ENCODE measurements around the gene CDH1. TPM values are rescaled to one million over a fixed set of nuclear protein-coding genes. Genes with fewer than 3 reads are reported as not detected.

Gene CDH1
- total RNA-seq (2022) (328 and 421 TPM in 2 replicates), Bru-seq, nascent RNA (percentile 91 among the genes with signal in this experiment), BruChase-seq, experiment 1, labeled RNA remaining after a 6-hour chase (percentile 93 among the genes with signal in this experiment), BruChase-seq, experiment 2, labeled RNA remaining after a 2-hour chase (percentile 87 among the genes with signal in this experiment)
- long read RNA-seq, full-length matches to known transcripts = 150 of 238 reads
- long read RNA-seq, partial matches to known transcripts = 43 of 238 reads
- long read RNA-seq, other reads (novel, unspliced or antisense) = 45 of 238 reads

GRCh38 chr16:68737046-68737729, at the start of gene CDH1:
Gene CDH1, plus strand, starts transcription at chr16:68737292. Its CDS starts 124 bp downstream, at chr16:68737416.
- intact Hi-C loops (cut with micrococcal nuclease; ENCODE audit: unreplicated experiment) = no loop called here
- Mint-ChIP-seq H3K9me3 (ENCODE audit: low read depth, unreplicated experiment) (no peaks in the 10 kb centered on the region), H3K4me3 (ENCODE audit: low read depth, unreplicated experiment) (peak within 1 kb of the TSS; percentile 89), H3K27ac (ENCODE audit: unreplicated experiment) (peak within 1 kb of the TSS; percentile 85), H3K36me3 (ENCODE audit: insufficient read depth, unreplicated experiment) (peaks cover 47% of the 10 kb centered on the region), H3K27me3 (ENCODE audit: unreplicated experiment) (no peaks in the 10 kb centered on the region), H3K4me1 (ENCODE audit: low read depth, unreplicated experiment) (peaks cover 34% of the 10 kb centered on the region)
- CTCF ChIA-PET = interaction anchor here (0.6 to 2.2 kb wide), 10 partner anchors 20 to 615 kb away, joined by 3 to 11 read pairs (median 3); no protein-coding TSS in a partner anchor
- peak; percentile 99 for DNase-seq
- BruUV-seq (replicated peaks) = no TSS peak
- no peak for TF ChIP-seq CTCF (IDR thresholded peaks at IDR 0.05; ENCODE audit: unreplicated experiment)

DNA sequence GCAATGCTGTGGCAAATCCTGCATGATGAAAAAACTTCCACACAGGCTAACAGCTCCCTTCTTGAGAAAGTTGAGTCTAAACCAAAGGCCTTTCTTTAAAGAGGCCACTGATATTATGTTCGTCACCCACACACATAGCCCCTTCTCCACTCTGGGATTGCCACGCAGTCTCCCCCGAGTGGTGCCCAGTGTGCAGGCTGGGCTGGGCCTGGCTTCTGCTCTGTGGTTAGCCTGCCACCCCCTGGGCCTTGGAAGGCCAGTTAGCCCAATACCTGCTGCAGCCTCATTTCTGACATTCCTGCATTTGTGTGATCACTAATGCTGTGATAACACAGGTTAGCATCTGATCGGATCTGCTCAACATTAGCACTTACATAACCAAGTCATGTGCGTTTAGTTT, 47.2 kb upstream of the CDH1 start:
- CTCF ChIA-PET = no interaction called here
- H3K36me3 Mint-ChIP-seq (ENCODE audit: insufficient read depth, unreplicated experiment) = no peaks in the 10 kb centered on the region
- no TSS peak for BruUV-seq (replicated peaks)
- H3K9me3 Mint-ChIP-seq (ENCODE audit: low read depth, unreplicated experiment) = no peaks in the 10 kb centered on the region
- intact Hi-C loops (cut with micrococcal nuclease; ENCODE audit: unreplicated experiment) = no loop called here
- DNase-seq = no peak
- no peak for TF ChIP-seq CTCF (IDR thresholded peaks at IDR 0.05; ENCODE audit: unreplicated experiment)
- H3K27me3 Mint-ChIP-seq (ENCODE audit: unreplicated experiment) = no peaks in the 10 kb centered on the region
- no peak overlapping the region for H3K27ac Mint-ChIP-seq (ENCODE audit: unreplicated experiment)
- H3K4me3 Mint-ChIP-seq (ENCODE audit: low read depth, unreplicated experiment) = no peak overlapping the region
- H3K4me1 Mint-ChIP-seq (ENCODE audit: low read depth, unreplicated experiment) = no peaks in the 10 kb centered on the region

- Mint-ChIP-seq H3K27me3 (ENCODE audit: unreplicated experiment) (no peaks in the 10 kb centered on the region), H3K4me1 (ENCODE audit: low read depth, unreplicated experiment) (no peaks in the 10 kb centered on the region), H3K27ac (ENCODE audit: unreplicated experiment) (no peak overlapping the region), H3K36me3 (ENCODE audit: insufficient read depth, unreplicated experiment) (peaks cover 5% of the 10 kb centered on the region), H3K9me3 (ENCODE audit: low read depth, unreplicated experiment) (no peaks in the 10 kb centered on the region), H3K4me3 (ENCODE audit: low read depth, unreplicated experiment) (no peak overlapping the region)
- BruUV-seq (replicated peaks) = no TSS peak
- CTCF ChIA-PET = interaction anchor here (0.6 kb wide), 1 partner anchor 97 kb away, joined by 4 read pairs; no protein-coding TSS in a partner anchor
- DNase-seq = no peak
- intact Hi-C loops (cut with micrococcal nuclease; ENCODE audit: unreplicated experiment) = no loop called here
- no peak for TF ChIP-seq CTCF (IDR thresholded peaks at IDR 0.05; ENCODE audit: unreplicated experiment)
These were observed 41.5 kb upstream of the CDH1 start for GRCh38 chr16:68695575-68695974.

DNA sequence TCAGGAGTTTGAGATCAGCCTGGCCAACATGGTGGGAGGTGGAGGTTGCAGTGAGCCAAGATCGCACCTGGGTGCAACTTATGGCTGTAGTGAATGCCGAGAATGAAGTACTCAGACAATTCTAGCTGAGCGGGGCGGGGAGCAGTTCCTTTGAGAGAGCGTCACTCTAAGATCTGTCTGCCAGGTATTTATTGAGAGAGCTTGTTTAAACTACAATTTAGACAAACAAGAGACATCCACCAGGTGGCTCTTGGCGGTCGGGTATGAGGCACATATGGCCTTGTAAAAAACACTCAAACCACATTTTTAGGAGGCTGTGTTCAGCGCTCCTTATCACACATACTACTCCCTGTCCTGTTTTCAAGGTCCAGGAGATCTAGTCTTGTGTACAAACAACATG, 40.6 kb upstream of the CDH1 start:
- CTCF ChIA-PET = interaction anchor here (0.8 kb wide), 1 partner anchor 80 kb away, joined by 4 read pairs; no protein-coding TSS in a partner anchor
- BruUV-seq (replicated peaks) = no TSS peak
- Mint-ChIP-seq H3K27me3 (ENCODE audit: unreplicated experiment) (no peaks in the 10 kb centered on the region), H3K4me3 (ENCODE audit: low read depth, unreplicated experiment) (no peak overlapping the region), H3K36me3 (ENCODE audit: insufficient read depth, unreplicated experiment) (peaks cover 5% of the 10 kb centered on the region), H3K27ac (ENCODE audit: unreplicated experiment) (no peak overlapping the region), H3K4me1 (ENCODE audit: low read depth, unreplicated experiment) (no peaks in the 10 kb centered on the region), H3K9me3 (ENCODE audit: low read depth, unreplicated experiment) (no peaks in the 10 kb centered on the region)
- DNase-seq = no peak
- TF ChIP-seq CTCF (IDR thresholded peaks at IDR 0.05; ENCODE audit: unreplicated experiment) = no peak
- intact Hi-C loops (cut with micrococcal nuclease; ENCODE audit: unreplicated experiment) = no loop called here
